ENCODE results near the gene MYO18B. TPM values are rescaled to one million over a fixed set of nuclear protein-coding genes. Genes with fewer than 3 reads are reported as not detected.

Gene MYO18B
- total RNA-seq, 2 donors from 2014 or later, result 0.23 to 0.38 TPM

- intact Hi-C loops (cut with DNase I), result no loop called here
- no peak for DNase-seq (ENCODE audit: low spot score)
These were observed 305.5 kb downstream of the MYO18B start for GRCh38 chr22:26047516-26047915.

- no peak for DNase-seq (ENCODE audit: low spot score)
- intact Hi-C loops (cut with DNase I), result no loop called here
These were observed 305.9 kb downstream of the MYO18B start for GRCh38 chr22:26047920-26048319.

- intact Hi-C loops (cut with DNase I), result no loop called here
- no peak for DNase-seq (ENCODE audit: low spot score)
These were observed 308.1 kb downstream of the MYO18B start for GRCh38 chr22:26050079-26050478.

GRCh38 chr22:26053737-26054316 is 311.8 kb downstream of the MYO18B start:
- intact Hi-C loops (cut with DNase I), result no loop called here
- DNase-seq (ENCODE audit: low spot score), result no peak

- DNase-seq (ENCODE audit: low spot score), result no peak
- intact Hi-C loops (cut with DNase I), result no loop called here
These were observed 313.0 kb downstream of the MYO18B start for GRCh38 chr22:26054841-26055605.

- intact Hi-C loops (cut with DNase I), result no loop called here
- DNase-seq (ENCODE audit: low spot score), result no peak
These were observed 313.7 kb downstream of the MYO18B start for GRCh38 chr22:26055693-26056092.

- intact Hi-C loops (cut with DNase I), result no loop called here
These were observed 314.6 kb downstream of the MYO18B start for GRCh38 chr22:26056455-26057200.

GRCh38 chr22:26057731-26058130 is 315.7 kb downstream of the MYO18B start:
- intact Hi-C loops (cut with DNase I), result no loop called here
- DNase-seq (ENCODE audit: low spot score), result no peak

More at GRCh38 chr22:26056455-26057200, 314.6 kb downstream of the MYO18B start:
- no peak for DNase-seq (ENCODE audit: low spot score)

- DNase-seq (ENCODE audit: low spot score), result no peak
- intact Hi-C loops (cut with DNase I), result no loop called here
These were observed 322.1 kb downstream of the MYO18B start for GRCh38 chr22:26064048-26064447.

GRCh38 chr22:26065847-26066246 is 323.9 kb downstream of the MYO18B start:
- DNase-seq (ENCODE audit: low spot score), result no peak
- intact Hi-C loops (cut with DNase I), result no loop called here

- DNase-seq (ENCODE audit: low spot score), result no peak
- intact Hi-C loops (cut with DNase I), result no loop called here
These were observed 324.5 kb downstream of the MYO18B start for GRCh38 chr22:26066534-26066933.

GRCh38 chr22:26068571-26068970 is 326.6 kb downstream of the MYO18B start:
- no peak for DNase-seq (ENCODE audit: low spot score)
- intact Hi-C loops (cut with DNase I), result no loop called here

GRCh38 chr22:26072621-26073020 is 330.6 kb downstream of the MYO18B start:
- intact Hi-C loops (cut with DNase I), result no loop called here
- no peak for DNase-seq (ENCODE audit: low spot score)

- intact Hi-C loops (cut with DNase I), result no loop called here
These were observed 333.3 kb downstream of the MYO18B start for GRCh38 chr22:26075251-26075650.

GRCh38 chr22:26079009-26079408 is 337.0 kb downstream of the MYO18B start:
- DNase-seq (ENCODE audit: low spot score), result no peak
- intact Hi-C loops (cut with DNase I), result no loop called here

More at GRCh38 chr22:26075251-26075650, 333.3 kb downstream of the MYO18B start:
- DNase-seq (ENCODE audit: low spot score), result no peak

Other genes starting within 250 kb of the MYO18B start
- gene GRK3, start 177.5 kb upstream of the MYO18B start, total RNA-seq, result 1 to 10 TPM; 7.7 to 8.2 TPM

All from posterior vena cava (tissue), 2 donors.